SK-N-SH treated with all-trans-retinoic acid at 6 μM for 48 hours (cell line): Measurements from ENCODE around the gene HYAL4.

Experiments
- BACH2 ChIP-seq: fragments of 250-450 bp; sonication (Bioruptor Pico); IDR thresholded peaks from 2 replicates; pipeline ENCODE4 v1.9.0; 2021; ENCODE audit warnings: mild to moderate bottlenecking, borderline replicate concordance
- CSDC2 ChIP-seq: fragments of 250-450 bp; sonication (Bioruptor Pico); IDR thresholded peaks from 2 replicates; pipeline ENCODE4 v1.5.0; 2020; ENCODE audit warnings: mild to moderate bottlenecking, moderate library complexity
- ISL1 ChIP-seq: fragments of 250-450 bp; sonication (Bioruptor Pico); IDR thresholded peaks from 2 replicates; pipeline ENCODE4 v2.1.2; 2022; ENCODE audit warnings: mild to moderate bottlenecking, moderate library complexity
- OSR1 ChIP-seq: fragments of 250-450 bp; sonication (Bioruptor Pico); IDR thresholded peaks from 2 replicates; pipeline ENCODE4 v1.8.0; 2022; ENCODE audit warnings: moderate library complexity, mild to moderate bottlenecking, inconsistent platforms
- TCF4 ChIP-seq: fragments of 250-450 bp; sonication (Bioruptor Pico); IDR thresholded peaks from 2 replicates; pipeline ENCODE4 v1.8.0; 2021; ENCODE audit warnings: mild to moderate bottlenecking, moderate library complexity, borderline replicate concordance

DNA sequence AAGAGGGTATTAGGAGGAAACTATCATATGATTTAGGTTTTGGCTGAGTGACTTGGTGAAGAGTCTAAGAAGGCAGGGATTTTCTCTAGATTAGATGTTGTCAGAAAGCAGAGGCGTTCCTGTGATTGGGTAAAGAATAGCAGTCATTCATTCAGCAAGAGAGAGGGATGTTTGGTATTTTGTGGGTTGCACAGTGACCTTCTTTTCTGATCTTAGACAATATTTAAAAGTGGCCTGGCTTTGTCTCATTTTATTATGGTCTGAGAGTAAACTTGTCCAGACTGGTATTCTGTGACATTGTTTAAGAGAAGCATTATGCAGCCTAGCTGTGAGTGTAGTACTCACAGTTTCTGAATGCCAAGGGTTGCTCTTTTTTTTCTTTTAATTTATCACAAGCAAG, 18.5 kb downstream of the HYAL4 start:
- TF ChIP-seq TCF4 (CRISPR knock-in tag) (no peak), CSDC2 (CRISPR knock-in tag) (no peak), ISL1 (CRISPR knock-in tag) (no peak), OSR1 (CRISPR knock-in tag) (no peak), BACH2 (CRISPR knock-in tag) (no peak)
